CD4-positive, alpha-beta T cell treated with Interleukin-6 for 4 hours (primary cell): ENCODE data around the gene LORICRIN.
A peak's percentile ranks its signal among the peaks of the same experiment; 100 is the strongest.
"Not testable (repeated sequence)": the region's sequence is repeated elsewhere in the genome, so short reads cannot be mapped to it uniquely, and the experiment has no call there.

Experiments
- DNase-seq: peaks from one replicate; pipeline ENCODE4 v3.0.0-alpha.2; 2020; ENCODE audit warnings: mixed read lengths

LORICRIN gene, protein sequence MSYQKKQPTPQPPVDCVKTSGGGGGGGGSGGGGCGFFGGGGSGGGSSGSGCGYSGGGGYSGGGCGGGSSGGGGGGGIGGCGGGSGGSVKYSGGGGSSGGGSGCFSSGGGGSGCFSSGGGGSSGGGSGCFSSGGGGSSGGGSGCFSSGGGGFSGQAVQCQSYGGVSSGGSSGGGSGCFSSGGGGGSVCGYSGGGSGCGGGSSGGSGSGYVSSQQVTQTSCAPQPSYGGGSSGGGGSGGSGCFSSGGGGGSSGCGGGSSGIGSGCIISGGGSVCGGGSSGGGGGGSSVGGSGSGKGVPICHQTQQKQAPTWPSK

DNA sequence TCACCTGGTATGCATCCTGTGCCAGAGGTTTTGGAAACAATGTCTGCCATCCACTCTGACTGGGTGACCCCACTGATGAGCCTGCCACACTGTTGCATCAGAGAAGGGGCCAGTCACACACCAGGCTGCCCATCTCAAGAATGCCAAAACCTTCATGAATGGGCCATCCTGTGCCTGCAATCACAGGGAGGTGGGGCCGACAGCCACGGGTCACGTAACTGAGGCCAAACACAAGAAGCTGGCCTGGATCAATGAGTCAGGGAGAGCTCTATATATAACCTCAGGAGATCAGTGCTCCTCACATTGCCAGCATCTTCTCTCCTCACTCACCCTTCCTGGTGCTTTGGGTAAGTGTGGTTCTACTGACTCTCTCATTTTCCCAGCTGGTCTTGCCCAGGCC lies at the start of gene LORICRIN:
LORICRIN (plus strand) TSS at position 301 of the 400 bp plus-strand sequence. CDS start 1,263 bp downstream, outside the sequence.
- DNase-seq = no peak

- DNase-seq = no peak
Observed at GRCh38 chr1:153210206-153210605, 49.3 kb upstream of the LORICRIN start.

- no peak for DNase-seq
Observed at GRCh38 chr1:153212201-153212600, 47.3 kb upstream of the LORICRIN start.

GRCh38 chr1:153213519-153213918 lies 46.0 kb upstream of the LORICRIN start:
- DNase-seq = no peak

- DNase-seq = no peak
Observed at GRCh38 chr1:153217212-153217611, 42.3 kb upstream of the LORICRIN start, which contains the start of gene PRR9. Gene PRR9 (plus strand): TSS chr1:153217584. CDS start chr1:153218145, 561 bp downstream.

- no peak for DNase-seq
Observed at GRCh38 chr1:153217744-153218416, 41.6 kb upstream of the LORICRIN start.

DNA sequence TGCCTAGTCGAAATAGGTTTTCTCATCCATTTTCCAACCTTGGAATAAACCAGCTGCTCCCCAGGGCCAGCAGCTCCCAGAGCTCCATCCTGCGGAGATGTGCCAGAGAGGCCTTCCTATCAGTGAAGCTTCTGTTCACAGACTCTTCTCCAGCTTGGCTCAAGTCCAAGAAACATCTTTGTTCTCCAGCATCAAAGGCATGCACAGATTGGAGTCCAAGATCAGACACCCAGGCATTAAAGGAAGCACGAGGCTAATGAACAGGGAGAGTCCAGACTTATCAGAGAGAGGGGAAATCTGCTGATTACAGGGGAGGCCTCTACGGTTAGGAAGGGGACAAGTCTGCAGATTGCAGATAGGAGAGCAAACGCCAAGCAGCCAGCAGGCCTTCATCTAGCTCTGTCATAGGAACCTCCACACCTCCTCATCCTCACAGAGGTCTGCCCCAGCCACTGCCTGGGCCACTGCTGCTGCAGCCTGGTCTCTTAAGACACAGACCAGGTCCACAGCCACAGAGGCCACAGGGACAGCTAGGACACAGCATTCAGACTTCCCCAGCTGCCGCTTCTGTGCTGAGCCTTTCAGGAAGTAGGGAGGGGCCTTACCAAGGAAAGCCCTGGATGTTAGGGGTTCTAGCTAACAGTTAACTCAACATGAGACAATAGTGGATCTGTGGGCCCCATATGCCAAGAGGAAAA lies 38.7 kb upstream of the LORICRIN start:
- DNase-seq = no peak

GRCh38 chr1:153223040-153223891 lies 36.2 kb upstream of the LORICRIN start:
- DNase-seq = peak; percentile 29

- no peak for DNase-seq
Observed at GRCh38 chr1:153227810-153228209, 31.7 kb upstream of the LORICRIN start.

DNA sequence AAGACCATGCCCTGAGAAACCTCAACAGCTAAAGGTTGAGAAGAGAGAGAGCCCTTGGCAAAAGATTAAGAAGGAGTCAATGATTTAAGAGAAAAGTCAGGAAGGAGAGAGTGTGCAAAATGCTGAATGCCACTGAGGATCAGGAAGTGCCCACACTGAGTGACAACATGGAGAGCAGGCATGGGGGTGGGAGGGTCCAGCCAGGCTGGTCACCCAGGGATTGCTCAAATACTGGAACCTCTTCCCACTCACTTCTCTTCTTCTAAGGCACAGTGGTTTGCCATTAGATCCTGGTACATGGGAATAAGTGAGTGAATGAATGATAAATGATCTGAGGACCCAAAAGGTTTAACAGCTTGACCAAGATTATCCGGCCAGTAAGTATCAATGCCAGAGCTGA lies 31.0 kb upstream of the LORICRIN start:
- no peak for DNase-seq

DNA sequence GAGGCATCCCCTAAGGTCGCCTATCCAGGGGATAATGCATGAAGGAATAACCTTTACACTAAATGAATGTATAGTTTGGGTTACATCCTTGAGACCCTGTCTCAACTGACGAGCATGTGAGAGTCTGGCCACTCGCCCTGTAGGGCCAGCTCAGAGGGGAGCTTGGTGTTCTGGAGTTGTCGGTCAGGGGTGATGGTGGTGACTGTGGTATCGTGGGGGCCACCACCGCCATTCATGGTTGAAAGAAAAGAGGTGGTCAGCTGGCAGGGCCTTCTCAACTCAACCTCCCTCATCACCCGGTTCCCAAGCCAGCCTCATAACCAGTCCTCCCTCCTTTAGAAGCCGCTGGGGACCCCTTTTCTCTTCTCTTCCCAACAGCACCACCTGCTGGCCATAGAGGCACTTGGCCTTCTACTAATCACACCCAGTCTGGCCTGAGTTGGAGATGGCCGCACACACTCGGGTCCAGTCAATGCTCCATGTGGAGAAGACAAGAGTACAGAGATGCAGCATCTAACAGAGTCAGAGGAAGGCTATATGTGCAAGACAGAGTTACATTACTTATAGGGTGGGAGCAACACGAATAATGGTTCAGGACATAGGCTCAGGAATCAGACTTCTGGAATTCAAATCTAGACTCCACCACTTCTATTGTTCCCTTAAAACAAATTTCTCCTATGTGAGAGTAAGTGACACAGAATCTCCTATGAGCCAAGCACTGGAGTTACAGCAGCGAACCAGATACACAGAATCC lies 30.2 kb upstream of the LORICRIN start:
- not testable (repeated sequence) for DNase-seq

GRCh38 chr1:153231363-153231762 lies 28.1 kb upstream of the LORICRIN start:
- no peak for DNase-seq

GRCh38 chr1:153231785-153232184 lies 27.7 kb upstream of the LORICRIN start:
- no peak for DNase-seq

- no peak for DNase-seq
Observed at GRCh38 chr1:153232553-153232952, 26.9 kb upstream of the LORICRIN start.

DNA sequence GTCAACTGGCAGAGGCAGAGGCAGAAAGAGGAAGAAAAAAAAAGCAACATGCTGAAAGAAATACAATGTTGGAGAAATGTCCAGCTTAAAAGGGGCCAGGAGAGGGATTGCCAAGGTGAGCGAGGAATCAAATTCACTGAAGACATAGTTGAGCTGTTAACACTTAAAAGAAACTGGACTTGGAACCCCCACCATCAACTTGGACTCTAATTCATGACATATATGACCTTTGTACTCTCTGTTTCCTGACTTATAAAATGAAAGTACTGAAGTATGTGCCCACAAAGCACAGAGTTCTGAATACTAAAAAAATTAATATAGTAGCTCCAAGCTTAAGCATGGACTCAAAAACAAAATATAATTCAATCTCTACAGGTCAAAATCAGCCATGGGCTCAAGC lies 26.0 kb upstream of the LORICRIN start:
- DNase-seq = no peak

- no peak for DNase-seq
Observed at GRCh38 chr1:153238527-153238926, 21.0 kb upstream of the LORICRIN start.

- DNase-seq = no peak
Observed at GRCh38 chr1:153242160-153242559, 17.3 kb upstream of the LORICRIN start.

DNA sequence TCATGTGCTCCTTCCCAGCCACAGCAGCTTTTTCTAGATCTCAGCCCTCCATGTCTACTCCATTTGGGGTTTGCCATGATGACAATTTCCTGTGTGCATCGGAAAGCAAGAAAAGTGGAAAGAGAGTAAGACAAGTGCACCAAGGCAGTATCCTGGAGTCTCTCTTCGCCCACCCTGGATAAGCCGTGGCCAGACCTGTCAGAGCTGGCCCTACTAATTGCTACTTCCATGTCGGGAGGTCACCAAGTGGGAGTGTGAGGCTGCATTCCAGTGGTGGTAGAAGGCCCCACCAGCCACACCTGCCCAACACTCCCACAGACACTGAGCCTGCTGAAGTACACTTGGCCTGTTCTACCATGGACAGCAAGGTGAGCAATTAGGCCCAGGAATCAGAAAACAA lies 14.0 kb upstream of the LORICRIN start:
- no peak for DNase-seq

GRCh38 chr1:153246018-153246417 lies 13.5 kb upstream of the LORICRIN start:
- DNase-seq = no peak

GRCh38 chr1:153246825-153247224 lies 12.7 kb upstream of the LORICRIN start:
- DNase-seq = no peak

- DNase-seq = no peak
Observed at GRCh38 chr1:153248176-153248879, 11.2 kb upstream of the LORICRIN start.
